GM10266 (cell line): ENCODE measurements around the gene ENPEP.

Source experiments
- DNase-seq: peaks from one replicate; pipeline ENCODE4 v3.0.0; 2012; ENCODE audit errors: extremely low spot score
- CTCF ChIP-seq: IDR thresholded peaks from 2 replicates; pipeline ENCODE4 v1.5.1; 2012; ENCODE audit warnings: mild to moderate bottlenecking, low read depth; ENCODE audit not compliant: control insufficient read depth, insufficient read depth; ENCODE audit errors: missing control alignments

The ENPEP gene

GRCh38 chr4:110605077-110605476 lies 129.1 kb downstream of the ENPEP start:
- TF ChIP-seq CTCF, result no peak
- no peak for DNase-seq

- no peak for TF ChIP-seq CTCF
- DNase-seq, result no peak
These were observed 133.2 kb downstream of the ENPEP start for GRCh38 chr4:110609044-110609750.

GRCh38 chr4:110610620-110610939 lies 134.6 kb downstream of the ENPEP start:
- no peak for TF ChIP-seq CTCF
- no peak for DNase-seq

GRCh38 chr4:110610940-110611831 lies 135.2 kb downstream of the ENPEP start:
- no peak for TF ChIP-seq CTCF
- DNase-seq, result peak; percentile 24

- peak; percentile 25 for DNase-seq
- TF ChIP-seq CTCF, result no peak
These were observed 136.1 kb downstream of the ENPEP start for GRCh38 chr4:110611968-110612447.

GRCh38 chr4:110612631-110613269 lies 136.8 kb downstream of the ENPEP start:
- DNase-seq, result peak; percentile 24
- no peak for TF ChIP-seq CTCF
